ENCODE results near the gene FCN1.

The FCN1 gene

DNA sequence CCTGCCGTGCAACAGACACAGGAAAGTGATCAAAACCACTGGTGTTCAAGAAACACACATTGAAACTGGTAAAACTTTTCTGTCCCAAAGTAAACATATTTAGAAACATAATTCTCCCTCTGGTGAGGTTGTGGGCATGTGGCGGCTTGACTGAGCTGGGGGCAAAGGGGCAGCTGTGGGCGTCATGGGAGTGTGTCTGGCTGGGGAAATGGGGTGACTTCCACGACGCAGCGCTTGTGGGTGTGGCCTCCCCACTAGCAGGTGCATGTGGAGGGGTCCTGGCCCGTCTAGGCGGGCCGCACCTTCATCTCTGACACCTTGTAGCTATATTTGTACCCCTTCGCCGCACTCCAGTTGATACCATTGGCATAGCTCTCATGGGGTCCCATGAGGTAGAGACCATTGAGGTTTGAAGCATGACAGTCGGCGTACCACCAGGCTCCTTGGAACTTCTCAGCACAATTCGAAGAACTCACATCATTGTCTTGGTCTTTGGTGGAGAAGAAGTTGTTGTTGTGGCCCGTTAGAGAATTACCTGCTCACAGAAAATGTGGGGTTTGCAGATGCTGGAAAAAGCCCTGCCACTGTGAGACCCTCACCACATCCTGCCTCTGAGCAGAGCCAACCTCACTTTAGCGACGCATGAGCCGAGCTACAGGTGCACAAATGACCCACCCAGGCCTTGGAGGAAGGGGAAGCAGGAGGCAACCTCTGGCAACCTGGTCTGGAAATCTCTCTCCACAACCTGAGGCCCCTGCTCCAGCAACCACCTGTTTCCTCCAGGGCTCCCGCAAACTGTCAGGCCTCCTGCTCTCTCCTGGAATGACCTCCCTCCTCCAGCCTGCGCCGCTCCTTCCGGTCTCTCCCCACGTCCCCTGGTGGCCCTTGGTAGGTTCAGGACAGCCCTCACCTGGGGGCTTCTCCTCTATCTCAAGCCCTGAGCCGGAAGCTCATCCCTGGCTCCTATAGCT lies 7.9 kb downstream of the FCN1 start:
- H3K9me2 ChIP-seq (replicated peaks; ENCODE audit: insufficient read depth, low read length) = no peaks in the 10 kb centered on the region
- H3K79me2 ChIP-seq (ENCODE audit: low read length) = no peaks in the 10 kb centered on the region
- H3K4me3 ChIP-seq (ENCODE audit: low read length) = no peak overlapping the region
- no peak overlapping the region for H3K4me2 ChIP-seq (ENCODE audit: low read depth, low read length)
- DNase-seq = no peak
- TF ChIP-seq, protein P1, sequence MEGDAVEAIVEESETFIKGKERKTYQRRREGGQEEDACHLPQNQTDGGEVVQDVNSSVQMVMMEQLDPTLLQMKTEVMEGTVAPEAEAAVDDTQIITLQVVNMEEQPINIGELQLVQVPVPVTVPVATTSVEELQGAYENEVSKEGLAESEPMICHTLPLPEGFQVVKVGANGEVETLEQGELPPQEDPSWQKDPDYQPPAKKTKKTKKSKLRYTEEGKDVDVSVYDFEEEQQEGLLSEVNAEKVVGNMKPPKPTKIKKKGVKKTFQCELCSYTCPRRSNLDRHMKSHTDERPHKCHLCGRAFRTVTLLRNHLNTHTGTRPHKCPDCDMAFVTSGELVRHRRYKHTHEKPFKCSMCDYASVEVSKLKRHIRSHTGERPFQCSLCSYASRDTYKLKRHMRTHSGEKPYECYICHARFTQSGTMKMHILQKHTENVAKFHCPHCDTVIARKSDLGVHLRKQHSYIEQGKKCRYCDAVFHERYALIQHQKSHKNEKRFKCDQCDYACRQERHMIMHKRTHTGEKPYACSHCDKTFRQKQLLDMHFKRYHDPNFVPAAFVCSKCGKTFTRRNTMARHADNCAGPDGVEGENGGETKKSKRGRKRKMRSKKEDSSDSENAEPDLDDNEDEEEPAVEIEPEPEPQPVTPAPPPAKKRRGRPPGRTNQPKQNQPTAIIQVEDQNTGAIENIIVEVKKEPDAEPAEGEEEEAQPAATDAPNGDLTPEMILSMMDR (IDR thresholded peaks at IDR 0.05; ENCODE audit: low read length) = no peak
- TF ChIP-seq EZH2 (optimal IDR thresholded peaks at IDR 0.05; ENCODE audit: low read depth, low read length) (no peak), EZH2phosphoT487 (IDR thresholded peaks at IDR 0.05; ENCODE audit: low read length) (no peak)
- no peaks in the 10 kb centered on the region for H3K9me3 ChIP-seq (replicated peaks; ENCODE audit: insufficient read depth, low read length)
- no peaks in the 10 kb centered on the region for H3K4me1 ChIP-seq (ENCODE audit: low read length)
- peaks cover 92% of the 10 kb centered on the region for H3K27me3 ChIP-seq (replicated peaks; ENCODE audit: insufficient read depth, low read length)
- no peak overlapping the region for H3K27ac ChIP-seq (ENCODE audit: low read length)
- H4K20me1 ChIP-seq (ENCODE audit: insufficient read depth, low read length) = no peaks in the 10 kb centered on the region; the same call in 1 of the 2 replicates
- no peaks in the 10 kb centered on the region for H3F3A ChIP-seq (ENCODE audit: insufficient read depth, low read length)
- H3K36me3 ChIP-seq (replicated peaks; ENCODE audit: insufficient read depth, low read length) = no peaks in the 10 kb centered on the region
- H2AFZ ChIP-seq (ENCODE audit: low read length) = no peak overlapping the region
- no peak overlapping the region for H3K9ac ChIP-seq (ENCODE audit: low read length)

DNA sequence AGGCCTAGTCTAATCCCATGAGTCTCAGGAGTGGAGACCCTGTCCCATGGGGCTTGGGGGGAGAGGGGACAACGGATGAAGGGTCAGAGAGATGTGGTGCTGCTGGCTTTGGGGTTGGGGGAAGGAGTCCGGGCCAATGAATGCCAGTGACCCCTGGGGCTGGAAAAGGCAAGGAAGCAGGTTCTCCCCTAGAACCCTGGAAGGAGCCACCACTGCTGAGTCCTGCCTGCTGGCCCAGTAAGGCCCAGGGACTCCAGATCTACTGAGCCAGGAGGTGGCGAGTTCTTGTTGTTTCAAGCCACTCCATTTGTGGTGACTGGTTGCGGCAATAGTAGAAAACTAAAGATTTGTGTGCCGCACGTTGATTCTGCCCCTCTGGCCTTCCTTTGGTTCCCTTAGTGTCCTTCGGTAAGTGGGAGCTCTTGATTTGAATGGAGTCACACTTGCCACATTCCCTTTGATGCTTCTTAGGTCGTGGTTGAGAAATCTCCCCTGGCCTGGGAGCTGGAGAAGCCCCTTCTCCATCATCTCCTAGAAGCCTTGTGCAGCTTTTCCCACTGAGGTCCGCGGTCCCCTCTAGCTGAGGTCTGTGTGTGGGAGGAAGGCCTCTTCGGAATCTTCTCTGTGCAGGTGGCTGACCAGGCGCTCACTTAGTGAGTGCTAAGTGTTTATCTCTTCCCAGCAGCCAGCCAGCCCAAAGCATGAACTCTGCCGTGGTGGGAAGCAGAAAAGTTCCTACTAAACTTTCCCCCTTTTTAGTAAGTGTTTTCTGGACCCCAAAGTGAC lies 9.0 kb downstream of the FCN1 start:
- H3K4me3 ChIP-seq (ENCODE audit: low read length) = no peak overlapping the region
- DNase-seq = no peak
- no peaks in the 10 kb centered on the region for H3F3A ChIP-seq (ENCODE audit: insufficient read depth, low read length)
- TF ChIP-seq, protein P1 (IDR thresholded peaks at IDR 0.05; ENCODE audit: low read length) = no peak
- TF ChIP-seq EZH2phosphoT487 (IDR thresholded peaks at IDR 0.05; ENCODE audit: low read length) = no peak
- no peak for TF ChIP-seq EZH2 (optimal IDR thresholded peaks at IDR 0.05; ENCODE audit: low read depth, low read length)
- H3K4me2 ChIP-seq (ENCODE audit: low read depth, low read length) = no peak overlapping the region
- no peaks in the 10 kb centered on the region for H3K9me2 ChIP-seq (replicated peaks; ENCODE audit: insufficient read depth, low read length)
- no peaks in the 10 kb centered on the region; the same call in 1 of the 2 replicates for H4K20me1 ChIP-seq (ENCODE audit: insufficient read depth, low read length)
- H3K9ac ChIP-seq (ENCODE audit: low read length) = no peak overlapping the region
- no peak overlapping the region for H2AFZ ChIP-seq (ENCODE audit: low read length)
- H3K36me3 ChIP-seq (replicated peaks; ENCODE audit: insufficient read depth, low read length) = no peaks in the 10 kb centered on the region
- peaks cover 93% of the 10 kb centered on the region for H3K27me3 ChIP-seq (replicated peaks; ENCODE audit: insufficient read depth, low read length)
- H3K9me3 ChIP-seq (replicated peaks; ENCODE audit: insufficient read depth, low read length) = no peaks in the 10 kb centered on the region
- H3K27ac ChIP-seq (ENCODE audit: low read length) = no peak overlapping the region
- no peaks in the 10 kb centered on the region for H3K4me1 ChIP-seq (ENCODE audit: low read length)
- H3K79me2 ChIP-seq (ENCODE audit: low read length) = no peaks in the 10 kb centered on the region

DNA sequence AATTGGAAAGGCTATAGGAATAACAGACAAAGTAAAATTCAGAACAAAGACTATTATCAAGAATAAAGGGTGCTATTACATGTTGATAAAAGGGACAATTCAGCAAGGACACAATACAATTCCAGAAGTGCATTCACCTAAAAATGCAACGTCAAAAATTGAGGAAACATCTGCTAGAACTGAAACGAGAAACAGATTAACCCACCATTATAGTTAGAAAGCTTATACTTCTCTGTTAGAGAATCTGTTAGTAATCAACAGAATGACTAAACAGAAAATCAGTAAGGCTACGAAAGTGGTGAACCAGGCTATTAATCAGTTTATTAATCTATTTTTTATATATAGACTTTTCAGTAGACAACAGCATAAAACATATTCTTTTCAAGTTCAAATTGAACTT lies 14.8 kb downstream of the FCN1 start:
- Histone ChIP-seq H3K9ac (ENCODE audit: low read length) (no peak overlapping the region), H3K4me2 (ENCODE audit: low read depth, low read length) (no peak overlapping the region), H3K9me2 (replicated peaks; ENCODE audit: insufficient read depth, low read length) (no peaks in the 10 kb centered on the region), H3K79me2 (ENCODE audit: low read length) (no peaks in the 10 kb centered on the region), H3F3A (ENCODE audit: insufficient read depth, low read length) (no peaks in the 10 kb centered on the region), H3K27ac (ENCODE audit: low read length) (no peak overlapping the region), H3K27me3 (replicated peaks; ENCODE audit: insufficient read depth, low read length) (peaks cover 80% of the 10 kb centered on the region), H2AFZ (ENCODE audit: low read length) (no peak overlapping the region), H4K20me1 (ENCODE audit: insufficient read depth, low read length) (no peaks in the 10 kb centered on the region; the same call in 1 of the 2 replicates), H3K4me3 (ENCODE audit: low read length) (no peak overlapping the region), H3K9me3 (replicated peaks; ENCODE audit: insufficient read depth, low read length) (no peaks in the 10 kb centered on the region), H3K4me1 (ENCODE audit: low read length) (0 out of 2 replicates have a peak, but pooled peaks cover 3% of the 10 kb centered on the region), H3K36me3 (replicated peaks; ENCODE audit: insufficient read depth, low read length) (no peaks in the 10 kb centered on the region)
- TF ChIP-seq, protein P1 (IDR thresholded peaks at IDR 0.05; ENCODE audit: low read length) = no peak
- no peak for TF ChIP-seq EZH2phosphoT487 (IDR thresholded peaks at IDR 0.05; ENCODE audit: low read length)
- TF ChIP-seq EZH2 (optimal IDR thresholded peaks at IDR 0.05; ENCODE audit: low read depth, low read length) = no peak
- no peak for DNase-seq
